H9 (cell line): Measurements from ENCODE around the gene TMEM54. TPM values are rescaled to one million over a fixed set of nuclear protein-coding genes. Genes with fewer than 3 reads are reported as not detected.

Experiments used
- DNase-seq: peaks from one replicate; pipeline ENCODE4 v3.0.0-alpha.2; 2017
- H2AFZ ChIP-seq: one replicate; pipeline ENCODE4 v1.6.1; 2013; ENCODE audit warnings: mild to moderate bottlenecking, low read length, control low read depth, moderate library complexity
- H2AK5ac ChIP-seq: 2 replicates; pipeline ENCODE4 v1.6.1; 2013; ENCODE audit warnings: low read length, control low read depth, mixed read lengths; ENCODE audit not compliant: insufficient read length
- H2BK120ac ChIP-seq: one replicate; pipeline ENCODE4 v1.6.1; 2013; ENCODE audit warnings: low read depth, mild to moderate bottlenecking, low read length, control low read depth, inconsistent platforms; ENCODE audit not compliant: poor library complexity, severe bottlenecking
- H2BK12ac ChIP-seq: 2 replicates; pipeline ENCODE4 v1.6.1; 2013; ENCODE audit warnings: low read length, control low read depth, mixed read lengths, low read depth; ENCODE audit not compliant: insufficient read length
- H2BK15ac ChIP-seq: 2 replicates; pipeline ENCODE4 v1.6.1; 2013; ENCODE audit warnings: low read depth, low read length, control low read depth
- H2BK20ac ChIP-seq: one replicate; pipeline ENCODE4 v1.6.1; 2013; ENCODE audit warnings: low read depth, mild to moderate bottlenecking, low read length, control low read depth, inconsistent platforms; ENCODE audit not compliant: poor library complexity, severe bottlenecking
- H2BK5ac ChIP-seq: 2 replicates; pipeline ENCODE4 v1.6.1; 2013; ENCODE audit warnings: low read length, control low read depth, mixed read lengths; ENCODE audit not compliant: insufficient read length
- H3K14ac ChIP-seq: 2 replicates; pipeline ENCODE4 v1.6.1; 2013; ENCODE audit warnings: low read length, control low read depth; ENCODE audit not compliant: insufficient read depth
- H3K18ac ChIP-seq: 2 replicates; pipeline ENCODE4 v1.6.1; 2013; ENCODE audit warnings: low read depth, mild to moderate bottlenecking, mixed read lengths, low read length, control low read depth; ENCODE audit not compliant: insufficient read length
- H3K23ac ChIP-seq: 2 replicates; pipeline ENCODE4 v1.6.1; 2013; ENCODE audit warnings: low read length, control low read depth, mixed read lengths, low read depth; ENCODE audit not compliant: insufficient read length
- H3K23me2 ChIP-seq: 2 replicates; pipeline ENCODE4 v1.6.1; 2013; ENCODE audit warnings: low read depth, mild to moderate bottlenecking, mixed read lengths, low read length, control low read depth; ENCODE audit not compliant: insufficient read length, poor library complexity, severe bottlenecking
- H3K27ac ChIP-seq: 2 replicates; pipeline ENCODE4 v1.5.1; 2013; ENCODE audit warnings: low read length, control low read depth, mixed read lengths, low read depth; ENCODE audit not compliant: insufficient read length
- H3K27me3 ChIP-seq: 2 replicates; pipeline ENCODE4 v1.6.1; 2013; ENCODE audit warnings: low read length, control low read depth, inconsistent platforms; ENCODE audit not compliant: insufficient read depth
- H3K4ac ChIP-seq: 2 replicates; pipeline ENCODE4 v1.6.1; 2013; ENCODE audit warnings: low read depth, mild to moderate bottlenecking, control low read depth, inconsistent platforms, low read length, moderate library complexity
- H3K4me1 ChIP-seq: 2 replicates; pipeline ENCODE4 v1.6.1; 2013; ENCODE audit warnings: low read length, control low read depth, inconsistent platforms; ENCODE audit not compliant: insufficient read depth
- H3K4me2 ChIP-seq: 2 replicates; pipeline ENCODE4 v1.6.1; 2013; ENCODE audit warnings: low read length, control low read depth, mixed read lengths; ENCODE audit not compliant: insufficient read length, insufficient read depth
- H3K56ac ChIP-seq: 2 replicates; pipeline ENCODE4 v1.6.1; 2013; ENCODE audit warnings: low read depth, mild to moderate bottlenecking, mixed read lengths, low read length, control low read depth; ENCODE audit not compliant: insufficient read length
- H3K79me1 ChIP-seq: 2 replicates; pipeline ENCODE4 v1.6.1; 2013; ENCODE audit warnings: low read depth, mild to moderate bottlenecking, moderate library complexity, low read length, control low read depth, inconsistent platforms; ENCODE audit not compliant: insufficient read depth, poor library complexity, severe bottlenecking
- H3K79me2 ChIP-seq: 2 replicates; pipeline ENCODE4 v1.6.1; 2013; ENCODE audit warnings: low read length, control low read depth, inconsistent platforms; ENCODE audit not compliant: insufficient read depth
- H3K9ac ChIP-seq: 2 replicates; pipeline ENCODE4 v1.6.1; 2013; ENCODE audit warnings: low read length, control low read depth, mixed read lengths; ENCODE audit not compliant: insufficient read length; ENCODE audit errors: extremely low read depth
- H3K9me3 ChIP-seq: one replicate; pipeline ENCODE4 v1.6.1; 2013; ENCODE audit warnings: low read depth, low read length, inconsistent platforms; ENCODE audit not compliant: control insufficient read depth
- H3T11ph ChIP-seq: one replicate; pipeline ENCODE4 v1.6.1; 2013; ENCODE audit warnings: mild to moderate bottlenecking, low read length, control low read depth, inconsistent platforms
- H4K20me1 ChIP-seq: one replicate; pipeline ENCODE4 v1.6.1; 2013; ENCODE audit not compliant: control insufficient read depth, insufficient read length, insufficient read depth
- H4K5ac ChIP-seq: 2 replicates; pipeline ENCODE4 v1.6.1; 2013; ENCODE audit warnings: low read depth, mild to moderate bottlenecking, mixed read lengths, low read length, control low read depth; ENCODE audit not compliant: insufficient read length
- H4K8ac ChIP-seq: replicated peaks from 2 replicates; pipeline ENCODE4 v1.6.1; 2013; ENCODE audit warnings: low read length, control low read depth, mixed read lengths, low read depth; ENCODE audit not compliant: insufficient read length
- H4K91ac ChIP-seq: 2 replicates; pipeline ENCODE4 v1.6.1; 2013; ENCODE audit warnings: low read depth, mild to moderate bottlenecking, moderate library complexity, mixed read lengths, low read length, control low read depth; ENCODE audit not compliant: insufficient read length
- H3K27ac Mint-ChIP-seq, 3 experiments: 2 replicates in 2 of 3; 3 replicates in 1 of 3; pipeline ENCODE4 v1.8.0; 2020 to 2021; ENCODE audit warnings: mixed read lengths in 3 of 3, mild to moderate bottlenecking in 1 of 3, moderate library complexity in 1 of 3
- H3K27me3 Mint-ChIP-seq: 2 replicates; pipeline ENCODE4 v1.8.0; 2021; ENCODE audit warnings: low read depth, mild to moderate bottlenecking, moderate library complexity, mixed read lengths
- H3K36me3 Mint-ChIP-seq, 3 experiments: 2 replicates in 2 of 3; 3 replicates in 1 of 3; pipeline ENCODE4 v1.8.0; 2020 to 2021; ENCODE audit warnings: low read depth in 3 of 3, mixed read lengths in 3 of 3; ENCODE audit not compliant: insufficient read depth in 1 of 3
- H3K4me1 Mint-ChIP-seq, 2 experiments: 2 replicates each; pipeline ENCODE4 v1.8.0; 2020; ENCODE audit warnings: mixed read lengths in 2 of 2
- H3K4me3 Mint-ChIP-seq, 2 experiments: 2 replicates in 1 of 2; 3 replicates in 1 of 2; pipeline ENCODE4 v1.8.0; 2020 to 2021; ENCODE audit warnings: mild to moderate bottlenecking in 2 of 2, mixed read lengths in 2 of 2, moderate library complexity in 1 of 2
- H3K9me3 Mint-ChIP-seq, 2 experiments: 2 replicates in 1 of 2; 3 replicates in 1 of 2; pipeline ENCODE4 v1.8.0; 2020; ENCODE audit warnings: mild to moderate bottlenecking in 2 of 2, mixed read lengths in 2 of 2, moderate library complexity in 1 of 2
- WGBS: extraction: QIAGEN DNeasy Blood & Tissue Kit; methylation state at CpG from one replicate; pipeline ENCODE4 v1.1.7; 2013; ENCODE audit warnings: missing lambda C conversion rate, low lambda C conversion rate, mixed read lengths; ENCODE audit not compliant: insufficient read length; ENCODE audit errors: extremely low coverage; 5-methylcytosine and 5-hydroxymethylcytosine counted together
- total RNA-seq: library from RNA; stranded (reverse); gene quantifications from 2 replicates; pipeline ENCODE4 v1.2.1, GENCODE V29; 2021
- TF ChIP-seq, protein P1 (sequence below): fragments of 200-600 bp; sonication (generic); conservative IDR thresholded peaks from 3 replicates; pipeline ENCODE4 v1.8.0; 2021; ENCODE audit warnings: antibody characterized with exemption, mild to moderate bottlenecking

TMEM54 gene
- total RNA-seq, 1 experiment from 2014 or later, result 17.2 TPM

DNA sequence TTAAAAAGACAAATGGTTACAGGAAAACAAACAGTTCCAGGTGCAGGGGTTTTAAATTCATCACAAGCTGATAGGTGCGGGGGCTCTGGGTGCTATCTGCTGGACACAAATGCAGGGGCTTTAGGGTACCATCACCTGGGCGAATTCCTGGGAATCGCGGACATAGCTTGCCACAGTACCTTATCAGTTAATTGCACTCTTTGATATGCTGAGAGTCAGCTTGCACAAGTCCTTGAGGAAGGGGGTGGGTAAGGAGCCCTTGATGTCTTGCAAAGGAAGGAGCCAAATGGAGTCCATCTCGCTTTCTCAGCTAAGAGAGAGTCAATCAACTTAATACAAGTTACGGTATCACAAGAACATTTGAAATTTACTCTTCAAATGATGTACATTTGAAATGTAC, 25.4 kb upstream of the TMEM54 start:
- Histone ChIP-seq H3T11ph (no peak overlapping the region), H3K23ac (no peak overlapping the region), H3K18ac (no peak overlapping the region), H2AFZ (no peak overlapping the region), H2BK15ac (no peak overlapping the region), H4K8ac (no peak overlapping the region), H4K20me1 (no peaks in the 10 kb centered on the region), H2BK12ac (no peak overlapping the region), H2BK120ac (no peak overlapping the region), H2AK5ac (no peak overlapping the region), H4K91ac (no peak overlapping the region), H3K9me3 (no peaks in the 10 kb centered on the region), H3K79me1 (no peaks in the 10 kb centered on the region), H3K79me2 (no peaks in the 10 kb centered on the region), H3K56ac (no peak overlapping the region), H3K14ac (no peak overlapping the region), H3K27ac (no peak overlapping the region), H3K9ac (no peak overlapping the region), H2BK20ac (no peak overlapping the region), H2BK5ac (no peak overlapping the region), H3K4me1 (no peaks in the 10 kb centered on the region), H3K4me2 (no peak overlapping the region), H4K5ac (no peak overlapping the region), H3K23me2 (peaks cover 12% of the 10 kb centered on the region), H3K4ac (no peak overlapping the region), H3K27me3 (peaks cover 20% of the 10 kb centered on the region; the same call in 1 of the 2 replicates)
- Mint-ChIP-seq H3K27me3 (peaks cover 88% of the 10 kb centered on the region), H3K36me3 (no peaks in the 10 kb centered on the region), H3K9me3 (peaks cover 5 to 9% of the 10 kb centered on the region in 2 experiments; a peak in 4 of 5 replicates), H3K27ac (no peak overlapping the region), H3K4me3 (peak overlapping the region; percentile 40 to 86; a peak in 4 of 5 replicates), H3K4me1 (peaks cover 23 to 34% of the 10 kb centered on the region in 2 experiments)
- WGBS, result no CpG with 5 or more reads among the region's 6 CpGs
- TF ChIP-seq, protein P1, sequence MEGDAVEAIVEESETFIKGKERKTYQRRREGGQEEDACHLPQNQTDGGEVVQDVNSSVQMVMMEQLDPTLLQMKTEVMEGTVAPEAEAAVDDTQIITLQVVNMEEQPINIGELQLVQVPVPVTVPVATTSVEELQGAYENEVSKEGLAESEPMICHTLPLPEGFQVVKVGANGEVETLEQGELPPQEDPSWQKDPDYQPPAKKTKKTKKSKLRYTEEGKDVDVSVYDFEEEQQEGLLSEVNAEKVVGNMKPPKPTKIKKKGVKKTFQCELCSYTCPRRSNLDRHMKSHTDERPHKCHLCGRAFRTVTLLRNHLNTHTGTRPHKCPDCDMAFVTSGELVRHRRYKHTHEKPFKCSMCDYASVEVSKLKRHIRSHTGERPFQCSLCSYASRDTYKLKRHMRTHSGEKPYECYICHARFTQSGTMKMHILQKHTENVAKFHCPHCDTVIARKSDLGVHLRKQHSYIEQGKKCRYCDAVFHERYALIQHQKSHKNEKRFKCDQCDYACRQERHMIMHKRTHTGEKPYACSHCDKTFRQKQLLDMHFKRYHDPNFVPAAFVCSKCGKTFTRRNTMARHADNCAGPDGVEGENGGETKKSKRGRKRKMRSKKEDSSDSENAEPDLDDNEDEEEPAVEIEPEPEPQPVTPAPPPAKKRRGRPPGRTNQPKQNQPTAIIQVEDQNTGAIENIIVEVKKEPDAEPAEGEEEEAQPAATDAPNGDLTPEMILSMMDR, result no peak
- DNase-seq, result no peak
